ENCODE results near the gene MEF2B.

- TF ChIP-seq CTCF (IDR thresholded peaks at IDR 0.05) (no peak), TCF7L2 (IDR thresholded peaks at IDR 0.05; ENCODE audit: low read depth, low read length) (no peak), POLR2AphosphoS5 (IDR thresholded peaks at IDR 0.05; ENCODE audit: low read depth, low read length) (peak; percentile 78), SIN3A (IDR thresholded peaks at IDR 0.05; ENCODE audit: borderline replicate concordance, insufficient read depth, low read depth, low read length) (0 out of 2 replicates have a peak, but pooled peaks have one; percentile 61)
Observed at GRCh38 chr19:19203012-19203856, 33.2 kb upstream of the MEF2B start, which contains the start of gene NR2C2AP.

All from Panc1 (cell line).